ENCODE data around the gene TGFBR2. TPM values are rescaled to one million over a fixed set of nuclear protein-coding genes. Genes with fewer than 3 reads are reported as not detected.

TGFBR2 gene
- total RNA-seq, 2 donors from 2014 or later, result 37.3 to 38.6 TPM

GRCh38 chr3:30676424-30677346 lies 70.3 kb downstream of the TGFBR2 start:
- H3K27ac Mint-ChIP-seq, result peak overlapping the region; percentile 50 to 81
- DNase-seq (ENCODE audit: low spot score) (no peak), ATAC-seq (no peak)
- no peak overlapping the region for H3K4me3 Mint-ChIP-seq
- peaks cover 47% of the 10 kb centered on the region for H3K36me3 Mint-ChIP-seq
- no peaks in the 10 kb centered on the region for H3K27me3 Mint-ChIP-seq
- no peaks in the 10 kb centered on the region for H3K9me3 Mint-ChIP-seq
- peaks cover 49 to 58% of the 10 kb centered on the region in 2 donors for H3K4me1 Mint-ChIP-seq (ENCODE audit: low read depth in 2 of 2)

- no peak for ATAC-seq
- peak overlapping the region in 1 of 2 donors; percentile 81 for H3K27ac Mint-ChIP-seq
- peaks cover 55 to 58% of the 10 kb centered on the region in 2 donors for H3K4me1 Mint-ChIP-seq (ENCODE audit: low read depth in 2 of 2)
- peaks cover 46% of the 10 kb centered on the region for H3K36me3 Mint-ChIP-seq
- H3K9me3 Mint-ChIP-seq, result no peaks in the 10 kb centered on the region
- H3K4me3 Mint-ChIP-seq, result no peak overlapping the region
- no peak for DNase-seq (ENCODE audit: low spot score)
- H3K27me3 Mint-ChIP-seq, result no peaks in the 10 kb centered on the region
These were observed 70.9 kb downstream of the TGFBR2 start for GRCh38 chr3:30677347-30677685.

GRCh38 chr3:30679045-30679444 lies 72.6 kb downstream of the TGFBR2 start:
- no peak for ATAC-seq
- H3K36me3 Mint-ChIP-seq, result peaks cover 34% of the 10 kb centered on the region
- H3K4me1 Mint-ChIP-seq (ENCODE audit: low read depth in 2 of 2), result peaks cover 62 to 63% of the 10 kb centered on the region in 2 donors
- no peak for DNase-seq (ENCODE audit: low spot score)
- no peak overlapping the region for H3K4me3 Mint-ChIP-seq
- H3K27ac Mint-ChIP-seq, result peak overlapping the region; percentile 7 to 81
- no peaks in the 10 kb centered on the region for H3K9me3 Mint-ChIP-seq
- no peaks in the 10 kb centered on the region for H3K27me3 Mint-ChIP-seq

GRCh38 chr3:30680789-30681648 lies 74.6 kb downstream of the TGFBR2 start:
- H3K4me1 Mint-ChIP-seq (ENCODE audit: low read depth in 2 of 2), result peaks cover 64 to 69% of the 10 kb centered on the region in 2 donors
- ATAC-seq, result no peak
- peaks cover 31% of the 10 kb centered on the region for H3K36me3 Mint-ChIP-seq
- H3K27me3 Mint-ChIP-seq, result no peaks in the 10 kb centered on the region
- no peak for DNase-seq (ENCODE audit: low spot score)
- H3K4me3 Mint-ChIP-seq, result peak overlapping the region; percentile 34
- no peaks in the 10 kb centered on the region for H3K9me3 Mint-ChIP-seq
- peak overlapping the region; percentile 52 to 71 for H3K27ac Mint-ChIP-seq

- peaks cover 63 to 64% of the 10 kb centered on the region in 2 donors for H3K4me1 Mint-ChIP-seq (ENCODE audit: low read depth in 2 of 2)
- peak overlapping the region; percentile 52 to 71 for H3K27ac Mint-ChIP-seq
- no peaks in the 10 kb centered on the region for H3K27me3 Mint-ChIP-seq
- no peaks in the 10 kb centered on the region for H3K9me3 Mint-ChIP-seq
- DNase-seq (ENCODE audit: low spot score) (no peak), ATAC-seq (no peak)
- H3K4me3 Mint-ChIP-seq, result peak overlapping the region; percentile 34
- peaks cover 27% of the 10 kb centered on the region for H3K36me3 Mint-ChIP-seq
These were observed 75.3 kb downstream of the TGFBR2 start for GRCh38 chr3:30681649-30682211.

- Mint-ChIP-seq H3K4me3 (peak overlapping the region; percentile 43), H3K4me1 (ENCODE audit: low read depth in 2 of 2) (peaks cover 54 to 57% of the 10 kb centered on the region in 2 donors), H3K27me3 (no peaks in the 10 kb centered on the region), H3K36me3 (peaks cover 21% of the 10 kb centered on the region), H3K9me3 (no peaks in the 10 kb centered on the region), H3K27ac (peak overlapping the region; percentile 71 to 72)
- ATAC-seq, result peak in 1 of 2 donors; percentile 44
- no peak for DNase-seq (ENCODE audit: low spot score)
These were observed 76.2 kb downstream of the TGFBR2 start for GRCh38 chr3:30682434-30683155.

- H3K4me3 Mint-ChIP-seq, result peak overlapping the region; percentile 19
- H3K27me3 Mint-ChIP-seq, result no peaks in the 10 kb centered on the region
- H3K27ac Mint-ChIP-seq, result peak overlapping the region; percentile 71 to 90
- DNase-seq (ENCODE audit: low spot score) (no peak), ATAC-seq (no peak)
- H3K36me3 Mint-ChIP-seq, result peaks cover 29% of the 10 kb centered on the region
- H3K9me3 Mint-ChIP-seq, result no peaks in the 10 kb centered on the region
- H3K4me1 Mint-ChIP-seq (ENCODE audit: low read depth in 2 of 2), result peaks cover 58 to 66% of the 10 kb centered on the region in 2 donors
These were observed 77.4 kb downstream of the TGFBR2 start for GRCh38 chr3:30683769-30684168.

- DNase-seq (ENCODE audit: low spot score), result no peak
- ATAC-seq, result no peak
- Mint-ChIP-seq H3K27ac (peak overlapping the region; percentile 71 to 90), H3K36me3 (peaks cover 34% of the 10 kb centered on the region), H3K27me3 (no peaks in the 10 kb centered on the region), H3K4me3 (peak overlapping the region; percentile 19), H3K9me3 (no peaks in the 10 kb centered on the region), H3K4me1 (ENCODE audit: low read depth in 2 of 2) (peaks cover 58 to 71% of the 10 kb centered on the region in 2 donors)
These were observed 78.0 kb downstream of the TGFBR2 start for GRCh38 chr3:30684356-30684755.

- DNase-seq (ENCODE audit: low spot score) (no peak), ATAC-seq (peak in 1 of 2 donors; percentile 71)
- peak overlapping the region; percentile 71 to 90 for H3K27ac Mint-ChIP-seq
- peak overlapping the region; percentile 15 for H3K4me3 Mint-ChIP-seq
- no peaks in the 10 kb centered on the region for H3K9me3 Mint-ChIP-seq
- peaks cover 61 to 72% of the 10 kb centered on the region in 2 donors for H3K4me1 Mint-ChIP-seq (ENCODE audit: low read depth in 2 of 2)
- peaks cover 37% of the 10 kb centered on the region for H3K36me3 Mint-ChIP-seq
- no peaks in the 10 kb centered on the region for H3K27me3 Mint-ChIP-seq
These were observed 78.9 kb downstream of the TGFBR2 start for GRCh38 chr3:30685267-30685667.

- ATAC-seq, result no peak
- H3K9me3 Mint-ChIP-seq, result no peaks in the 10 kb centered on the region
- DNase-seq (ENCODE audit: low spot score), result no peak
- H3K36me3 Mint-ChIP-seq, result peaks cover 37% of the 10 kb centered on the region
- H3K4me1 Mint-ChIP-seq (ENCODE audit: low read depth in 2 of 2), result peaks cover 60 to 71% of the 10 kb centered on the region in 2 donors
- peak overlapping the region; percentile 71 to 90 for H3K27ac Mint-ChIP-seq
- H3K27me3 Mint-ChIP-seq, result no peaks in the 10 kb centered on the region
- no peak overlapping the region for H3K4me3 Mint-ChIP-seq
These were observed 79.8 kb downstream of the TGFBR2 start for GRCh38 chr3:30686176-30686575.

GRCh38 chr3:30686799-30687198 lies 80.4 kb downstream of the TGFBR2 start:
- peaks cover 54 to 65% of the 10 kb centered on the region in 2 donors for H3K4me1 Mint-ChIP-seq (ENCODE audit: low read depth in 2 of 2)
- H3K27me3 Mint-ChIP-seq, result no peaks in the 10 kb centered on the region
- H3K9me3 Mint-ChIP-seq, result no peaks in the 10 kb centered on the region
- ATAC-seq (no peak), DNase-seq (ENCODE audit: low spot score) (no peak)
- peaks cover 37% of the 10 kb centered on the region for H3K36me3 Mint-ChIP-seq
- H3K4me3 Mint-ChIP-seq, result no peak overlapping the region
- H3K27ac Mint-ChIP-seq, result peak overlapping the region in 1 of 2 donors; percentile 90

GRCh38 chr3:30687930-30688570 lies 81.6 kb downstream of the TGFBR2 start:
- H3K4me1 Mint-ChIP-seq (ENCODE audit: low read depth in 2 of 2), result peaks cover 46 to 60% of the 10 kb centered on the region in 2 donors
- H3K27me3 Mint-ChIP-seq, result no peaks in the 10 kb centered on the region
- H3K4me3 Mint-ChIP-seq, result no peak overlapping the region
- ATAC-seq (no peak), DNase-seq (ENCODE audit: low spot score) (no peak)
- peak overlapping the region; percentile 68 to 73 for H3K27ac Mint-ChIP-seq
- H3K9me3 Mint-ChIP-seq, result no peaks in the 10 kb centered on the region
- H3K36me3 Mint-ChIP-seq, result peaks cover 43% of the 10 kb centered on the region

Measured in natural killer cell treated with Interleukin-12 subunit alpha and Interleukin-12 subunit beta and Interleukin-15 and Interleukin-18, amount 100 ng/mL, for 72 hours (primary cell).